ENCODE results near the gene OFD1.

DNA sequence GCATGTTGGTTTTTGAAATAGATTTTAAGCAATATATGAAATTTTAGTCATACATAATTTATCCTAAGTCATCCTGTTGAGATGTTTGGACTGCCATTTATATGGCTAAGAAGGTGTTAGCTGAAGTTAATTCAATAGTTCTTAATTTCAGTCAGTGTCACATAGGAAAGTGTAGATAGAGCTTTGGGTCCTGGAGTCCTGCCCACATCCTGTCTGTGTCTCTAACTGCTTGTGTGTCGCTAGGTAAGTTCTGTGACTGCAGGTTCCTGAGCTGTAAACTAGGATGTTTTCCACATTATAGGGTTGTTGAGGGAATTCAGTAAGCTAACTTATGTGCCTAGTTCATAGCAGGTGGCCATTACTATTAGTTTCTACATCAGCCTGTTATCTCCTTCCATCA, 20.7 kb downstream of the OFD1 start:
- TF ChIP-seq, protein P1, sequence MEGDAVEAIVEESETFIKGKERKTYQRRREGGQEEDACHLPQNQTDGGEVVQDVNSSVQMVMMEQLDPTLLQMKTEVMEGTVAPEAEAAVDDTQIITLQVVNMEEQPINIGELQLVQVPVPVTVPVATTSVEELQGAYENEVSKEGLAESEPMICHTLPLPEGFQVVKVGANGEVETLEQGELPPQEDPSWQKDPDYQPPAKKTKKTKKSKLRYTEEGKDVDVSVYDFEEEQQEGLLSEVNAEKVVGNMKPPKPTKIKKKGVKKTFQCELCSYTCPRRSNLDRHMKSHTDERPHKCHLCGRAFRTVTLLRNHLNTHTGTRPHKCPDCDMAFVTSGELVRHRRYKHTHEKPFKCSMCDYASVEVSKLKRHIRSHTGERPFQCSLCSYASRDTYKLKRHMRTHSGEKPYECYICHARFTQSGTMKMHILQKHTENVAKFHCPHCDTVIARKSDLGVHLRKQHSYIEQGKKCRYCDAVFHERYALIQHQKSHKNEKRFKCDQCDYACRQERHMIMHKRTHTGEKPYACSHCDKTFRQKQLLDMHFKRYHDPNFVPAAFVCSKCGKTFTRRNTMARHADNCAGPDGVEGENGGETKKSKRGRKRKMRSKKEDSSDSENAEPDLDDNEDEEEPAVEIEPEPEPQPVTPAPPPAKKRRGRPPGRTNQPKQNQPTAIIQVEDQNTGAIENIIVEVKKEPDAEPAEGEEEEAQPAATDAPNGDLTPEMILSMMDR (IDR thresholded peaks at IDR 0.05), result no peak
- no peak for TF ChIP-seq POLR2A (IDR thresholded peaks at IDR 0.05)
